HG03521 (cell line): ENCODE results near the gene UBE2QL1.

ENCODE experiments used
- ATAC-seq: cut with Tn5 transposase; IDR thresholded peaks from one replicate; pipeline ENCODE4 v1.9.1; 2021; ENCODE audit warnings: mild to moderate bottlenecking, moderate library complexity; ENCODE audit not compliant: unreplicated experiment

UBE2QL1 gene

DNA sequence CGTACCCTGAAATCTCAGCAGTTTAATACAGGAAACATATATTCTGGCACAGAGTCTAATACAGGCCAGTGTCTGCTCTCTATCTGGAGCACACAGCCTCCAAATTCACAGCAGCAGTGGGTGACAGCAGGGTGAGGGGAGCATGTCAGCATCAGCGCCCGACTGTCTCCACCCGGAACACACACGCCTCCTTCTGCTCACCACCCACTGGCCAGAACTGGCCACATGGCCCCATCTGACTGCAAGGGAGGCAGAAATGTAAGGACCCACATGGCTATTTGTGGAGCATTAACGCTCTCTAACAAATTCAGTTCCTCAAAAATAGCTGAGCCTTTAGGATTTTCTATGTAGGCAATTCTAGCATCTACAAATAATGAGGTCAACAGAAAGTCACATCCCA is 24.6 kb downstream of the UBE2QL1 start:
- ATAC-seq: no peak

DNA sequence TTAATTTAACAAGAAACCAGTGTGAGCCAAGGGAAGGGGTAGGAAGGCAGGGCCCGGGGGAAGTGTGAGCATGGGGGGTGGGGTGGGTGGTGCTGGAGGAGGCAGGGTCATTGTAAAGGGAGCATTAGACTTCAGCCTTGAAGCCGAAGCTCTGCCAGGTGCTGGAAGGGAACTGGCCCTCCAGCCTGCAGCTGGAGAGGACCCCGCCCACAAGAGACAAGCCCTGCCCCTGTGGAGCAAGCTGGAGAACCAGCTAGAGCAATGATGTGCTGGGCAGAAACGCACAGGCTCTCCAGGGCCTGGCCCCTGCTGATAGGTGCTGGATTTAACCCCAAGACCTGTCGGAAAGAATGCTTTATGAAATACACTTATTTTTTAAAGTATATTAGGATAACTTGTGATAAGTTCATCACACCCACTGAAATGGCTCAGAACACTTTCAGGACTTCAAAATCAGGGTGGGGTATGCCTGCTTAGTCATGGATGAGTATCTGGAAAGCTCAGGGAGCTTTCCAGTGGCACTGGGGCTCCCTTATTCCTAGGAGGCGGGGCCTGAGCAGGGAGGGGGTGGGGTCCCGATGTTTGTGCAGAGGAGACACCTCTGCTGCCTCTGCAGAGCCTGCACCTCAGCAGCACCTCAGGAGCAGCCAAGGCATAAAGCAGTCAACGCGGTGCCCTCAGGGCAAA is 27.1 kb downstream of the UBE2QL1 start:
- no peak for ATAC-seq

DNA sequence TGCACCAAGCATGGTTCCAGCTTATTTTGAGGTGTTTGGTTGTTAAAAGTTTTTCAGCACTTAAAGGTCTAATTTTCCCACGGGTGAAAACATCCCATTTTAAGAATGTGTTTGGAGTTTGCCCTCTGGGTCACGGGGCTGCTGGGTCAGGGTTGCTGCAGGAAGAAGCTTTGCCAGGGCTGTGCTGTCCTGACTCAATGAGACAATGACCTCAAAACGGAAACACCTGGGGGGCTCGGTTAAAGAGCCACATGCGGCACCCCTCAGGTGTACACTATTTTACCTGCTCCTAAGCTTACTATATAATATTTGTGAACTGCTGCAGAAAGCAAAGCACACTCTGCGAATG is 27.6 kb downstream of the UBE2QL1 start:
- no peak for ATAC-seq

DNA sequence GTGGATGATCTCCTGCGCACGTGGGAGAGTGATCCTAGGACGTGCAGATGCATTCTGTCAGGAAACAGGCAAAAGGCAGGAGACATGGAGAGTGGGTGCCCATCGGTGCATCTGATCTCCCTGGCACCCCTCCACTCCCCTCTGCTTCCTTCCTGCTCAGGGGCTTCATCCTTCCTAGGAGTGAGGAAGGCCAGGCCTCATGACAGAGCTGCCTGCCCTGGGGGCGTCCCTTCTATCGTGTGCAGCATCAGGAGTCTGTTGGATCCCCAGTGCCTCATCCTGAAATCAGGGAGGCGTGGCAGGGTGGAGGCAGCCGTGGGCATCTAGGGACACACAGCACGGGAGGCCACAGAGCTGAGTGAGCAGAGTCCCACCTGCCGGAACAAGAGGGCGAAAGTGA is 30.1 kb downstream of the UBE2QL1 start:
- ATAC-seq: no peak

DNA sequence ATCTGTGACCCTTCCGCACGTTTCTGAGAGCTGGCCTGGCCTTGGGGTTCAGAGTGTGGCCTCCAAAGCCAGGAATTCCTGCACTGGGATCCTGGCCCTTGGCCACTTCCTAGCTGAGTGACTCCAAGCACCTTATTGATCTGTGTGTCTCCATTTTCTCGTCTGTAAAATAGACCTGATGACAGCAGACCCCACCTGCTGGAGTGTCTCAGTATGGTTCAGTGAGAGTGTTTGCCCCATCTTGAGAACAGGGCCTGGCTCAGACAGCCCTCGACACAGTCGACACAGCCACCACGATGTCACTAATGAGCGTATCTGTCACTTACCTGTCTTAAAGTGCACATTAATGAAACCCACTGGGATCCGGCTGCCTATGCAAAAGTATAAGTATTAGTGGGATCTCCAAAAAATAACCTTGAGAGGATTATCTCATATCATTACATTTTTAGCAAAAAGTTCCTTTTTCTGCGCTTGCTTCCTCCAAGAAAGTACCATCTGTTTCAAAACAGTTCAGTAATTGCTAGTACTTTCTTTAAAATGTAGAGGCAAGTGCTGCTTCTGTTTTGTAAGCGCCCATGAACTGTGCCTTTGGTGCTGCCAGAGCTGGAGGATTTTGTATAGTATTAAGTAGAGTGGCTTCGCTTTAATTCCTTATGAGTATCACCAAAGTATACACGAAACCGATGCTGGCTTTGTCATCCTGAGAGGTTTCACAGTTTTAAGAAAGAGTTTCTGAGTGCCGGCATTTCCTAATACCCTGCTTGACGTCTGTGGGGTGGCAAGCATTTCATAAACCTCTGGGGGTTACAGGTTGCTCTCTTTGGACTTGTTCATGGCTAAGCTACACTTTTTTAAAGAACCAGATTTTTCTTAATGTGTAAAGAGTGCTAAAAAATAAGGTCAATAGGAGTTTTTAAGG is 31.7 kb downstream of the UBE2QL1 start:
- ATAC-seq: peak; percentile 32

DNA sequence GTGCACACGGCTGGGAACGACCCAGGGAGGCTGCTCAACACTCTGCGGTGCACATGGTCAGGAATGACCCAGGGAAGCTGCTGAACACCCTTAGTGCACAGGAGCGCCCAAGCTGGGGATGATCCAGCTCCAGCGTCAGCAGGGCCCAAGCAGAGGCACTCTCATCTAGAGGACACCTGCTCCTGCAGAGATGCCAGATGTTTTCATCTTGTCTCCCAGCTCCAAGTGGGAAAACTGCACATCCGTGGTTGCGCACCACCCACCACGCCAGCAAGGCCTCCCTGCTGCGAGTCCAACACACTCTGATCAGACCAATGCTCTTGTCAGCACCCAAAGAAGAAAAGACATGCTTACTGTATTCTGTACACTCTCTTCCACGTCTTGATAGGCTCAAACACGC is 34.1 kb downstream of the UBE2QL1 start:
- no peak for ATAC-seq

DNA sequence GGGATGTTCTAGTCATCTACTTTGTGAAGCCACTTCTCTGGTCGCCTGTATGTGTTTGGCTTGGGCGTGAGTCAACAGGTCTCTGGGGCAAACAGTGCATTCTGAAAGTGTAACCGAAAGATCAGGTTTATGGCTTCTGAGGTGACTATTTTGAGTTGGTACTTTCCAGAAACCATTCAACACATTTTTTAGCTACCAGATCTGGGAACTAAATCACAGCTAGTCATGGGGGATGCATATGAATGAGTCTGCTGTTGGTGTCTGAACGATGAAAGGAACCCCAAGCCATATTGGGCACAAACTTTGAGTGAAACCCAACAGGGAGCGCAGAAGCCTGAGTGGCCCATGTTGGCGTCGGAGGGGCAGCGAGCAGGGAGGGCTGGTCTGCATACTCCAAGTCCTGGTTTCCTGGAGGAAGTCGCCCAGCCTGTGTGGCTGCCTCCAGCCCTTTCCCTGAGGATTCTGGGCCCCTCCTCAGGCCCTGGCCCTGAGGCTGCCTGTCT is 35.3 kb downstream of the UBE2QL1 start:
- ATAC-seq: peak; percentile 93

DNA sequence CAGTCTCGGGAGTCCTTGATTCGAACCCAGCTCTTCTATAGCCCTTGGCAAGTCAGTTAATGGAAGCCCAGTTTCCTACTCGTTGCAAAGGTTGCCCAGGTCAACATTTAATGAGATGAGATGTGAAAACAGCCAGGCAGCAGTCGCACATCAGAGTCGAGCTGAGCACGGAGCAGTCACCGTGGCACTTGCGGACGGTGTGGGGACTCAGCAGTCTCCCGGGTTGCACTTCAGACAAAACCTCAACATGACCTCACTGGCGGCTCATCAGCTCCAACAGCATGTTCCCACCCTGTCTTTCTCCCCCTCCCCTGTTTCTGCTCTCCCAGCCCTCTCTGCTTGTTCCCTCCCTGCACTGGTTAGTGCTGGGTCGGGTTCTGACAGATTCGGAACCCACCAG is 35.8 kb downstream of the UBE2QL1 start:
- ATAC-seq: no peak

DNA sequence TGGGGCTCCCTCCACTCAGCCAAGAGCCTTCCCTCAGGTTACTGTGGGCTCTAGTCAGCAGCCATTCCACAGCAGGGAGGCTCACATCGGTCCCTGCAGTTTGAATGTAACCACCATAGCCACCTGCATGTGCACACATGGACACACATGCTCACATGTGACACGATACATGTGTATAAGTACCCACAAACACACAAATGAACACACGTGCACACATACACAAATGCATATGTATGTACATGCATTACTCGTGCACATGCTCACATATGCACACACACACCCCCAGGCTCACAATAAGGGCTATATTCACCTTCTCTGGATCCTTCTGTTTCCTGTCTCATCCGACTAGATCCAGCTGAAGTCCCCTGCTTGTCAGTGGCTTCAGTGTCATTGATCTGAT is 36.2 kb downstream of the UBE2QL1 start:
- ATAC-seq: no peak

DNA sequence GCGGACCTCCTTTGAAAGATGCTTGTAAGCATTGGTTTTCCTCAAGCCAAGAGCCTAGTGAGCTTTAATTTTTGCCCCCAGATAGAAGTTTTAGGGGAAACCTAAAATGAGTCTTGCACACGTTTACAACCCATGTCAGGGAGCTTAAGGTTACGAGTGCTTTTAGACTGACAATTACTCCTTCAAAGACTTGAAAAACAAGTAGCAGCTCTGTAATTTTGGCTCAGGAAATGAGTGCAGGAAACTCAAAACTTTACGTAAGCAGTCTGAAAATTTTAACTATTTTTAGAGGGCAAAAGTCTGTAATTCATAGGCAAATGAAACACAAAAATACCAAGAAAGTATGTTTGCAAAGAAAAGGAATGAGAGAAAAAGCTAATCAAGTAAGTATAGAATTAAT is 36.8 kb downstream of the UBE2QL1 start:
- no peak for ATAC-seq

DNA sequence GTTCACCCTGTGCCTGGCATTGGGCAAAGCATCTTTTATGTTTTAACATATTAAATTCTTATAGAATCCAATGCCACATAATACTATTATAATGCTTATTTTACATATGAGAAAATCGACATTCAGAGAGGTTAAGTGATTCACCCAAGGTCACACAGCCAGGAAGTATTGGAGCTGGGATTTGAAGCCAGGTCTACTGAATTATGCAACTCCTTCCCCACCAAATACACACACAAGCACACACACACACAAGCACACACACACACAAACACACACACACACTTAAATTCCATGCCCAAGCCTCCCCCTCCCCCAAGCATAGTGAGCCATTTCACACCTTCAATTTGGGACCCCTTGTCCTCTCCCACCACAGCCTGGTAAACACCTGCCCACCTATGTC is 37.4 kb downstream of the UBE2QL1 start:
- no peak for ATAC-seq

DNA sequence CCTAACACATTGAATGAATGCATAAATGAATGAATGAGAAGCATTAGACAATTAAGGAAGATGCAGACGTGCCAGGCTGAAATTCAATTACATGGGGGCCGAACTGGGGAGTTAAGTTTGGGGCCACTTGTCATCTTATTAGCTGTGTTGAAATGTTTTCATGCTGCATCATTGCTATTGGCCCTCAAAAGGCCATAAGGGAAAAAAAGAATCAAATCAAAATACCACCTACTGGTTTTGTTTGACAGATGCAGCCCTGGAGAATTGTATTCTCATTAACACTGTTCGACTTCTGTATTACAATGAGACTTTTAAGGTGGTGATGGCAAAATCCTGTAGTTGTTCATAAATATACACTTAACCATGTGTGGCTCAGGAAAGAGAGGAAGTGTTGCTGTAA is 38.4 kb downstream of the UBE2QL1 start:
- ATAC-seq: no peak

DNA sequence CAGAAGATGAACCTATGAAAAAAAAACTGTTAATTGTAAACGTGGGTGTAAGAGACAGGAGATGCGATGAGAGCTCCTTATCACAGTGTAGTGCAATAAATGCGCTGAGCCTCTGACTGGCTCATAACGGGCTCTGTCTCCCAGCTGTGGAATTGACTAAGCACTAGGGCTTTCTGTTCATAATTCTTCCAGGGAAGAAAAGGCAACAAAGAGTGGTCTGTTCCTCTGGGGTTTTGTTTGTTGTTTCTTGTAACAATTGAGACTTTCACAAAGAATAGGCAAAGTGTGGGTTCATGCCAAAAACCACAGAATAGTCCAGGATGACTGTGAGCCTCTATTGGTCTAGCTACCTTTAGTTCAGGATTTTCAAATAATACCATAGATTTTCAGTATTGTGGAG is 39.4 kb downstream of the UBE2QL1 start:
- no peak for ATAC-seq

DNA sequence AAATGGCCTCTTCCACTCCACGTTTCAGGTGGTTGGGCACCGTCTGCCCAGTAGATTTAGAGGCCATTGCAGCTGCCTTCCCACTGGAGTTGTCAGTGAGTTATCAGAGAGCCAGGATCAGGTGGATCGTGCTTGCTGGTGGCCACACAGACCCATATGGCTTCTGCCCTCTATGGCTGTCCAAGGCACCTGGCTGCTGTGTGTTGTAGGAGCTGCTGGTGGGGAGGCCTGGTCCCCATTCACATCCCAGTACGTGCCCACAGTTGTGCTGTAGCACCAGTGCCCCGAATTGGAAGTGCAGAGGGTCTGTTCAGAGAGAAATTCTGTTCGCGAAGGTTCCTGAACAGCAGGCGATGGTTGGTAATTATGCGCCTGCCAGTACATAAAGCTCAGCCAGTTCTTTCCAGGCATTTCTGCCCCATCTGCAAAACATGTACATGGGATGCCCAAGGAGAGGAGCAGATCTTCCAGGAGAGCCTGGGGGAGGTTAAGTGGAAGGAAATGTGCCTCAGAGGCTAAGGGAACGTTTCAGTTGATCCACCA is 41.1 kb downstream of the UBE2QL1 start:
- no peak for ATAC-seq

DNA sequence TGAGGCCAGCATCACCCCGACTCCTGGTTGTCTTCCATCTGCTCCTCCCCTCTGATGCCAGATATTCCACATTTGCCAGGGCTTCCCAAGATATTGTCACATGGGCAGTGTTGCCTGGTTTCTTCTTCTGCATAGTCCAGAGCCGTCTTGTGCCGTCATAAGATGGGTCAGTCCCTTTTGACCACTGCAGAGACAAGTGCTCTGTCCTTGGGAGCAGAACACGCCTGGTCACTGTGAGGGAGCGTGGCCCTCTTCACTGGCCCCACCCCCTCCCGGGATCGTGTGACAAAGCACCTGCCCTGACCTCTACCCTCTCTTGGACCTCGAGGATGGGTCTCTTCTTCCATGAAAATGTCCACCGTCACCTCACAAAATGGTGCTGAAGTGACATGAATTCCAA is 41.6 kb downstream of the UBE2QL1 start:
- no peak for ATAC-seq

DNA sequence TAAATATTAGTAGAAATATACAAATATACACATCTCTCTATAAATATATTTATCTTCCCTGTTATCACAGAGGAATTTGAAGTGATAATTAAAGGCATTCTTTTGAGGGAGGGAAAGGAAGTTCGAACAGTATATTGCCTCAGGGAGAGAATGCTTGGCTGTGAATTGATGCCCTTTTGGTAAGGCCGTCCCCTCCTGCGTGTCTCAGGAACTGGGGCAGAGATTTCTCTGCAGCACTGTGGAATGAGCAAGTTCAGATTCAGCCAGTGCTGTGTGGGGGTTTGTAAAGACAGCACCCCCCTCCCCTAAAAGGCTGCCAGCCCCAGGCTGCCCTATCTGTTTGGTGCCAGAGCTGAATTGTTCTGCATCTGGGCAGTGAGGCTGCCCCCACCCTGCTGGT is 42.0 kb downstream of the UBE2QL1 start:
- ATAC-seq: no peak

DNA sequence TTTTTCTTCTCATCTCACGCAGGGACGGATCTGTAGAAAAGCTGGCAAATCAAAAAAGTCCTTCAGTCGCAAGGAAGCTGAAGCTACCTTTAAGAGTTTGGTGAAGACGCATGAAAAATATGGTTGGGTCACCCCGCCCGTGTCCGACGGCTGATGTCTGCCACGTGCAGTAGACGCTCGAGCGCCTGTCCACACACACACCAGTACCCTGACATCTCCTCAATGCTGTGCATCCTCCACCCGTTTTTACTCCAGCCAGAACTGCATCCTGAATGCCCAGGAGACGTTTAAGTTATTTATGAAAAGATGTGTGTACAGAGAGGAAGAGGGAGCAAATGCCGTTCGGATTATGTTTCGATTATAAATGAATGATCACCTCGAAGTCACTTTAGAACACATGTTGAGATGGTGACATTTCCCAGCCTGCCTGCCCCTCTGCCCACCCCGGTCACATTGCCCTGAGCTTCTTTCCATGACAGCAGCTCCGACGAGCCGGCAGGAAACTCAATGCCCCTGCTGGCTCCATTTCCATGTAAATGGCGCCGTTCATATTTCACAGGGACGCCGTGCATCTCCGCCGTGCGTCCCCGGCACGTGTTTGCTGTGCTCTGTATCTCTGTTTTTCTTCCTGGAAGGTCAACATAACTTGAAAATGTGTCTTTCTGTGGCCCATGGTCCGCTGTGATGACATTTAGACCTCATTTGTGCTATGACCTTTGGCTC is 42.7 kb downstream of the UBE2QL1 start:
- ATAC-seq: no peak

DNA sequence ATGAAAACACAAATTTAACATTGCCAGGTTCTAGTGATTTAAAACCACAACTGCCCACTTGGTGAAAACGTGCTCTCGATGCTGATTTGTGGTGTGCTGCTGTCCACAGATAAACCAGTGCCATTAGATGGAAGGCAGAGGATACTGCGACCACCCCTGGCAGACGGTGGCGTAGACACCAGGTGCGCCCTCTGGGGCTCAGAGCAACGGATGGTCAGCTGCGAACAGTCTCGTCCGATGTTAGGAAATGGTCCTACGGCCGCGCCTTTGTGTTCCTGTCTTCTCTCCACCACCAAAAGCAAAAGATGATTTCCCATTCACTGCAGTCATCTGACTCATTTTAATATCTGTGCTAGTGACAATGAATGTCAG is 43.2 kb downstream of the UBE2QL1 start:
- no peak for ATAC-seq

DNA sequence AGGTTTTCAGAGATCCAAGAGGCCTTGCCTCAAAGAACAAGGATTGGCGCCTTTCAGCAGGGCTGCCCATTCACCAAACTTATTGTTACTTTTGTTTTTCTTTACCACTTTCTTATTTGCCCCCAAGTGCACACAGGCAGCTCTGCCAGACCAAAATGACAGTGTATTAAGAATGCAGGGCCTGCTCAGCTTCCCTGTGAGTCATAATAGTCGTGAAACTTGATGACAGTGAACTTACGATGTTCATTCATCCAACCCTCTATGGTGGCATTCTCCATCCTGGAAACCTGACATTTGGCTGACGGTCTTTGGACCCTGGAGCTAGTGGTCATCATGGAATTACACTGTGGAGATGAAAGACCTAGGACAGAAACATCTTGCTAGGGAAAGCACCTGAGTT is 44.3 kb downstream of the UBE2QL1 start:
- no peak for ATAC-seq

DNA sequence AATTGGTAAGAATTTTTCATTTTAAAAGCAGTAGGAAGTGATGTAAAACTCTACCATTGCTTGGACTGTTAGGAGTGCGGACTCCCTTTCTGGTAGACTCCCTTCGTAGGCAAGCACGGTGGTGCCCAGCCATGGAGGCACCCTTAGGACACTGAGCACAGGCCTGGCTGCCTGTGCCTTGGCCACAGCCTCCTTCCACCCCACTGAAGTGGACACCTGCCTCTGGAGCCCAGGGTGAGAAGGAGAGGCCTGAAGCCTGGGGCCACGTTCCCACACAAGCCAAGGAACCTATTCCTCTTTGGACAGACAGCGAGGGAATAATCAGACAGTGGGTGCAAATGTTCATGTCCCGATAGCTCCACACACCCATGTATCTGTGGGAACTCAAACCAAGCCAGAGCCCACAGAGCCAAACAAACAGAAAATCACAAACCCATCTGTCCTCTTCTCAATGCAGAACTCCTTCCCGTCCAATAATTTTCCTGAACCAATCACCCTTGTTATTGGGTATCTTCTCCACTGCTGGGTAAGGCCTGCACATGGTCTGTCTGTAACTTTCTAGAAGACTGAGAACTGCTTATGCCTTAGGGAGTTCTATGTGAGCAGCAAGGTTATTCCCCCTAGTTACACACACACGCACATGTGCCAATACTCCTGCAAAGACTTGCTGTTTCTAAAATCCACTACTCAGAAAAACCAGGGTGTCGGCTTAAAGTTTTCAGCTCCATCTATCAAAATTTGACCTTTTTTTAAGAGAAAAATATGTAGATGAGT is 45.2 kb downstream of the UBE2QL1 start:
- ATAC-seq: no peak

DNA sequence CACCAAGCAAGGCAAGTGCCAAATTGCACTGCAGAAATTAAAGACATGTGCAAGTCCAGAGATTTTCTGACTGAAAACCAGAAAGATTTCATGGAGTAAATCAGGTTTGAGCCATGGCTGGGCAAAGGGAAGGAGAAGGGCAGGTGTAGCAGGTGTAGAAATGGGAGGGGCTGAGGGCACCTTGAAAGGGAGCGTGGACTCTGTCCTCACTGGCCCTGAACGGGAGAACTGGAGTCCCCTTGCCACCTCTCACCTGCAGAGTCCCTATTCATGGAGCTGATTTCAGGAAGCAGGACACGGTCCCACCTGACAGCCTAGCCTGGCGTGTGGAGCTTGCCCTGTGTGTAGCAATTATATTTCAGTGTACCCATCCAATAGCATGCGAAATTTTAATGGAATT is 46.3 kb downstream of the UBE2QL1 start:
- ATAC-seq: no peak
